B cell (primary cell): ENCODE results near the gene PIP5K1A. TPM values are rescaled to one million over a fixed set of nuclear protein-coding genes. Genes with fewer than 3 reads are reported as not detected.

Experiments used
- ATAC-seq: fragments of 200-7000 bp; cut with Tn5 transposase; one replicate; pipeline ENCODE4 v1.10.0; 2021; ENCODE audit warnings: low read depth, mild to moderate bottlenecking, moderate number of reproducible peaks, moderate library complexity
- CTCF ChIA-PET: fragments of 350-600 bp; sonication (Branson Sonifier 250); formaldehyde crosslinking; loops from one replicate; lab custom pipeline; 2021; ENCODE audit warnings: antibody characterized with exemption, inconsistent platforms; lab: Charles Lee
- POLR2A ChIA-PET: fragments of 350-600 bp; sonication (Branson Sonifier 250); formaldehyde crosslinking; loops from one replicate; lab custom pipeline; 2021; ENCODE audit warnings: antibody characterized with exemption; lab: Charles Lee
- DNase-seq: peaks from one replicate; pipeline ENCODE4 v3.0.0; 2013
- H2AFZ ChIP-seq: 2 replicates; pipeline ENCODE4 v1.6.1; 2012; ENCODE audit warnings: mild to moderate bottlenecking, low read depth, low read length; ENCODE audit not compliant: insufficient read depth, poor library complexity, severe bottlenecking
- H3K27ac ChIP-seq, 2 donors: 1 replicate in 1 of 2; 2 replicates in 1 of 2; pipeline ENCODE4 v1.5.1; 2012 to 2013; ENCODE audit warnings: low read length in 2 of 2, mild to moderate bottlenecking in 2 of 2, moderate library complexity in 1 of 2
- H3K27me3 ChIP-seq, 4 experiments: fragments of 200-600 bp in 1 of 4; sonication (generic) in 1 of 4; replicated peaks in 1 of 4; 1 replicate in 2 of 4; 2 replicates in 2 of 4; pipeline versions ENCODE4 v1.6.1 to v1.7.0; 2013 to 2016; ENCODE audit warnings: low read length in 3 of 4, mild to moderate bottlenecking in 2 of 4, mixed read lengths in 1 of 4, moderate library complexity in 1 of 4; ENCODE audit not compliant: insufficient read depth in 4 of 4, control insufficient read depth in 3 of 4; ENCODE audit errors: control extremely low read depth in 1 of 4
- H3K36me3 ChIP-seq, 2 experiments: replicated peaks in 1 of 2; 1 replicate in 1 of 2; 2 replicates in 1 of 2; pipeline versions ENCODE4 v1.6.1 to v1.7.1; 2013; ENCODE audit warnings: low read length in 1 of 2; ENCODE audit not compliant: insufficient read depth in 2 of 2, control insufficient read depth in 1 of 2; ENCODE audit errors: control extremely low read depth in 1 of 2, extremely low read depth in 1 of 2
- H3K4me1 ChIP-seq, 2 donors: fragments of 200-600 bp in 1 of 2; sonication (generic) in 1 of 2; 1 replicate in 1 of 2; 2 replicates in 1 of 2; pipeline versions ENCODE4 v1.5.1 to v1.6.1; 2013 to 2017; ENCODE audit warnings: low read length in 2 of 2; ENCODE audit not compliant: control insufficient read depth in 2 of 2, insufficient read depth in 2 of 2
- H3K4me2 ChIP-seq: replicated peaks from 2 replicates; pipeline ENCODE3; 2012; ENCODE audit warnings: mild to moderate bottlenecking, low read depth, low read length; ENCODE audit not compliant: poor library complexity, severe bottlenecking
- H3K4me3 ChIP-seq, 5 experiments: fragments of 200-600 bp in 1 of 5; sonication (generic) in 1 of 5; 1 replicate in 3 of 5; 2 replicates in 2 of 5; pipeline versions ENCODE4 v1.5.1 to v1.7.0; 2011 to 2016; ENCODE audit warnings: low read length in 4 of 5, mild to moderate bottlenecking in 4 of 5, low read depth in 2 of 5, control low read depth in 1 of 5, moderate library complexity in 1 of 5; ENCODE audit not compliant: insufficient read depth in 1 of 5; ENCODE audit errors: control extremely low read depth in 1 of 5, extremely low read depth in 1 of 5
- H3K79me2 ChIP-seq: fragments of 200-600 bp; sonication (generic); one replicate; pipeline ENCODE4 v1.6.0; 2016; ENCODE audit warnings: low read length; ENCODE audit not compliant: control insufficient read depth, insufficient read depth
- H3K9ac ChIP-seq: fragments of 200-600 bp; sonication (generic); 2 replicates; pipeline ENCODE4 v1.6.1; 2017; ENCODE audit warnings: mild to moderate bottlenecking, low read length, moderate library complexity
- H3K9me3 ChIP-seq, 3 donors: one replicate each; pipeline versions ENCODE4 v1.6.1 to v1.7.1; 2013; ENCODE audit warnings: low read length in 2 of 3; ENCODE audit not compliant: control insufficient read depth in 2 of 3, insufficient read depth in 1 of 3; ENCODE audit errors: control extremely low read depth in 1 of 3
- H4K20me1 ChIP-seq: 2 replicates; pipeline ENCODE4 v1.6.0; 2012; ENCODE audit warnings: mild to moderate bottlenecking, low read length; ENCODE audit not compliant: insufficient read depth, control insufficient read depth, poor library complexity, severe bottlenecking
- H3K27ac Mint-ChIP-seq: one replicate; pipeline ENCODE4 v1.8.0; 2021; ENCODE audit warnings: mixed read lengths
- H3K27me3 Mint-ChIP-seq: one replicate; pipeline ENCODE4 v1.8.0; 2021; ENCODE audit warnings: mixed read lengths
- H3K4me1 Mint-ChIP-seq: one replicate; pipeline ENCODE4 v1.8.0; 2021; ENCODE audit warnings: mixed read lengths
- H3K4me3 Mint-ChIP-seq: one replicate; pipeline ENCODE4 v1.8.0; 2021; ENCODE audit warnings: mixed read lengths
- H3K9me3 Mint-ChIP-seq: one replicate; pipeline ENCODE4 v1.8.0; 2022; ENCODE audit warnings: mixed read lengths; ENCODE audit not compliant: insufficient read depth
- EZH2 ChIP-seq: IDR thresholded peaks from 2 replicates; pipeline ENCODE4 v1.6.1; 2012; ENCODE audit warnings: borderline replicate concordance, low read depth, mild to moderate bottlenecking, moderate library complexity, low read length; ENCODE audit not compliant: insufficient read depth, poor library complexity, severe bottlenecking
- WGBS: methylation state at CpG from one replicate; pipeline ENCODE4 v1.1.5; 2013; ENCODE audit warnings: missing lambda C conversion rate; ENCODE audit not compliant: insufficient coverage; 5-methylcytosine and 5-hydroxymethylcytosine counted together
- intact Hi-C: fragments of 100-400 bp; cut with micrococcal nuclease; formaldehyde crosslinking; loops from one replicate; pipeline ENCODE4 v1.10.0; 2022
- polyA plus RNA-seq: library from polyadenylated mRNA; depleted of rRNA; stranded (reverse); fragments of >200 nt; gene quantifications from 2 replicates; pipeline ENCODE4 v1.2.3, GENCODE V29; 2012
- total RNA-seq, 2 donors: library from RNA; stranded (reverse); fragments of 120-200 nt in 1 of 2; gene quantifications; 1 replicate in 1 of 2; 2 replicates in 1 of 2; pipeline versions ENCODE4 v1.2.3 to v1.2.4, GENCODE V29; 2013 to 2022
- TF ChIP-seq, protein P1 (sequence below): fragments of 200-600 bp; IDR thresholded peaks from one replicate; pipeline ENCODE4 v1.8.0; 2022; ENCODE audit warnings: antibody characterized with exemption, mild to moderate bottlenecking

The PIP5K1A gene
- total and polyA plus RNA-seq, 2 donors (not counting 1 experiment from before 2014, with no cell fraction given) = 59.4 to 78.4 TPM

DNA sequence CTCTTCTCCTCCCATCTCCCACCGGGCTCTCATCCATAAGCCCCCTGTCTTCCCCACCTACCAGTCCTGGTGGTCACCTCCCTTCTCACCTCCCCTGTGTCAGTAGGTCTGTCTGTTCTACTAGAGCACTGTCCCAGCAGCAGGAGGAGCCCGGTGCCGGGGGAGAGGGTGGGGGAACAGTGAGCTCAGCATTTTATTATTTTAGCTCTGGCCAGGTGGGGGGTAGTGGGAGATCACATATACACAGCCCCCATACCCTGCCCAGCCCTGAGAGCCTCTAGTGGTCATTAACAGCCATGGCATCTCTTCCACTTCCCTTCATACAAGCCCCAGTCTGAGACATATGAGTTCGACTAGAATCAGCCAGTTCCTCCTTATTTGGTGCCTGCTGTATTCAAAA lies 22.5 kb upstream of the PIP5K1A start, which contains the start of gene TMOD4:
TSS of gene TMOD4 (minus strand) at position 119 of the 400 bp plus-strand sequence. CDS start 1,106 bp downstream, outside the sequence.
- Histone ChIP-seq H3K4me1 (no peaks in the 10 kb centered on the region), H3K27ac (no peak within 1 kb of the TSS), H3K27me3 (no peaks in the 10 kb centered on the region), H2AFZ (no peak within 1 kb of the TSS), H3K9ac (no peak within 1 kb of the TSS), H3K36me3 (peaks cover 8 to 47% of the 10 kb centered on the region in 2 experiments), H3K4me3 (no peak within 1 kb of the TSS), H3K4me2 (no peak within 1 kb of the TSS), H3K79me2 (no peaks in the 10 kb centered on the region), H4K20me1 (no peaks in the 10 kb centered on the region), H3K9me3 (no peaks in the 10 kb centered on the region)
- no peak for TF ChIP-seq EZH2
- TF ChIP-seq, protein P1, sequence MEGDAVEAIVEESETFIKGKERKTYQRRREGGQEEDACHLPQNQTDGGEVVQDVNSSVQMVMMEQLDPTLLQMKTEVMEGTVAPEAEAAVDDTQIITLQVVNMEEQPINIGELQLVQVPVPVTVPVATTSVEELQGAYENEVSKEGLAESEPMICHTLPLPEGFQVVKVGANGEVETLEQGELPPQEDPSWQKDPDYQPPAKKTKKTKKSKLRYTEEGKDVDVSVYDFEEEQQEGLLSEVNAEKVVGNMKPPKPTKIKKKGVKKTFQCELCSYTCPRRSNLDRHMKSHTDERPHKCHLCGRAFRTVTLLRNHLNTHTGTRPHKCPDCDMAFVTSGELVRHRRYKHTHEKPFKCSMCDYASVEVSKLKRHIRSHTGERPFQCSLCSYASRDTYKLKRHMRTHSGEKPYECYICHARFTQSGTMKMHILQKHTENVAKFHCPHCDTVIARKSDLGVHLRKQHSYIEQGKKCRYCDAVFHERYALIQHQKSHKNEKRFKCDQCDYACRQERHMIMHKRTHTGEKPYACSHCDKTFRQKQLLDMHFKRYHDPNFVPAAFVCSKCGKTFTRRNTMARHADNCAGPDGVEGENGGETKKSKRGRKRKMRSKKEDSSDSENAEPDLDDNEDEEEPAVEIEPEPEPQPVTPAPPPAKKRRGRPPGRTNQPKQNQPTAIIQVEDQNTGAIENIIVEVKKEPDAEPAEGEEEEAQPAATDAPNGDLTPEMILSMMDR = peak; percentile 54
- Mint-ChIP-seq H3K4me3 (no peak within 1 kb of the TSS), H3K9me3 (no peaks in the 10 kb centered on the region), H3K27ac (peak within 1 kb of the TSS; percentile 32), H3K27me3 (no peaks in the 10 kb centered on the region), H3K4me1 (peaks cover 2% of the 10 kb centered on the region)
- 0% methylated on average over 1 of the region's 4 CpGs for WGBS
- DNase-seq (no peak), ATAC-seq (peak; percentile 69)
- CTCF ChIA-PET = interaction anchor here (1.0 to 2.3 kb wide), 6 partner anchors 9 to 76 kb away, joined by 3 to 9 read pairs (median 4); partner anchors contain the start of genes SCNM1, TNFAIP8L2 and VPS72
- intact Hi-C loops = no loop called here
- POLR2A ChIA-PET = interaction anchor here (1.0 kb wide), 1 partner anchor 14 kb away, joined by 4 read pairs; the partner anchor contains the start of gene VPS72

DNA sequence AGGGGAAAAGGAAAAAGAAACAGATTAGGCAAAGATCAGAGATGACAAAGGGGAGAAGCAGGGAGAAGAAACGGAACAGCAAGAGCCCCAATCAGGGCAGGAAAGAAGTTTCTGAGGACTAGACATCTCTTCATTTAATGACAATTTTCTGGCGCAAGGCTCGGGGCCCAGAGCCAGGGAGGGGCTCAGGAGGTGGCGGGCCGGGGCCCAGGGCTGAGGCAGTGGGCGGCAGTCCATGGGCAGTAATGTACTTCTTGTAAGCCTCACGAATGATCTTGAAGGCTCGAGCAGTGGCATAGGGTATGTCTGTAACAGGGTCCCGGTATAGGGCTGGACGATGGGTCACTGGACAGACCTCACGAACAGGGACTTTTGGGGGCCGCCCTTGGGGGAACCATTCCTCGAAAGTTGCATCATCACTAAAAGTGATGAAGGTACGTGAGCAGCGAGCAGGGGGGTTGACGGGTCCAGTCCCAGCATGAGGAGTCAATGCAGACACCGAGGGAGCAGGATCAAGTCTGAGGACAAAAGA lies 21.8 kb upstream of the PIP5K1A start:
- H3K4me1 Mint-ChIP-seq = peaks cover 2% of the 10 kb centered on the region
- H3K27ac Mint-ChIP-seq = no peak overlapping the region
- H3K4me1 ChIP-seq = no peaks in the 10 kb centered on the region
- H3K27me3 Mint-ChIP-seq = no peaks in the 10 kb centered on the region
- 97% methylated on average over 17 of the region's 17 CpGs for WGBS
- CTCF ChIA-PET = interaction anchor here (1.0 to 1.3 kb wide), 4 partner anchors 13 to 76 kb away, joined by 3 to 4 read pairs (median 4); partner anchors contain the start of genes TNFAIP8L2 and VPS72
- H3K27ac ChIP-seq = no peak overlapping the region
- peaks cover 10 to 46% of the 10 kb centered on the region in 2 experiments for H3K36me3 ChIP-seq
- H3K9me3 Mint-ChIP-seq = no peaks in the 10 kb centered on the region
- ATAC-seq = no peak
- no peak overlapping the region for H3K4me3 ChIP-seq
- H3K4me2 ChIP-seq = no peak overlapping the region
- TF ChIP-seq, protein P1 = no peak
- no peak for TF ChIP-seq EZH2
- H3K27me3 ChIP-seq = no peaks in the 10 kb centered on the region
- intact Hi-C loops = no loop called here
- no peak overlapping the region for H3K4me3 Mint-ChIP-seq
- H3K79me2 ChIP-seq = no peaks in the 10 kb centered on the region
- no peaks in the 10 kb centered on the region for H3K9me3 ChIP-seq
- no peak overlapping the region for H2AFZ ChIP-seq
- POLR2A ChIA-PET = interaction anchor here (1.0 kb wide), 1 partner anchor 13 kb away, joined by 4 read pairs; the partner anchor contains the start of gene VPS72
- H4K20me1 ChIP-seq = no peaks in the 10 kb centered on the region
- DNase-seq = no peak
- H3K9ac ChIP-seq = no peak overlapping the region
